HEK293 (cell line): ENCODE measurements around the gene PLCD3.

Source experiments
- ELK4 ChIP-seq: IDR thresholded peaks from 2 replicates; pipeline ENCODE4 v1.6.1; 2011; ENCODE audit warnings: mild to moderate bottlenecking, low read depth, low read length, borderline replicate concordance
- FEZF1 ChIP-seq: fragments of 450-650 bp; formaldehyde crosslinking; IDR thresholded peaks from 2 replicates; pipeline ENCODE4 v1.5.1; 2016; ENCODE audit warnings: missing biosample characterization, missing genetic modification characterization
- HOXA7 ChIP-seq: sonication (generic); formaldehyde crosslinking; IDR thresholded peaks from 2 replicates; pipeline ENCODE4 v1.8.1; 2022; ENCODE audit warnings: missing genetic modification reagents, borderline replicate concordance
- KLF16 ChIP-seq: fragments of 450-650 bp; formaldehyde crosslinking; IDR thresholded peaks from 2 replicates; pipeline ENCODE4 v1.5.1; 2017; ENCODE audit warnings: missing biosample characterization, missing genetic modification characterization
- KLF17 ChIP-seq: fragments of 450-650 bp; formaldehyde crosslinking; IDR thresholded peaks from 2 replicates; pipeline ENCODE4 v1.5.1; 2016; ENCODE audit warnings: missing biosample characterization, missing genetic modification characterization
- PRDM1 ChIP-seq: fragments of 450-650 bp; formaldehyde crosslinking; IDR thresholded peaks from 2 replicates; pipeline ENCODE4; 2016; ENCODE audit warnings: missing biosample characterization, missing genetic modification characterization
- RBAK ChIP-seq: fragments of 450-650 bp; formaldehyde crosslinking; IDR thresholded peaks from 2 replicates; pipeline ENCODE4 v1.5.1; 2016; ENCODE audit warnings: missing biosample characterization, missing genetic modification characterization
- SCRT1 ChIP-seq: fragments of 450-650 bp; formaldehyde crosslinking; IDR thresholded peaks from 2 replicates; pipeline ENCODE4 v1.5.1; 2016; ENCODE audit warnings: missing biosample characterization, missing genetic modification characterization, borderline replicate concordance
- ZEB2 ChIP-seq: fragments of 450-650 bp; formaldehyde crosslinking; IDR thresholded peaks from 2 replicates; pipeline ENCODE4 v1.5.1; 2016; ENCODE audit warnings: missing biosample characterization, missing genetic modification characterization
- ZFP37 ChIP-seq: fragments of 450-650 bp; formaldehyde crosslinking; IDR thresholded peaks from 2 replicates; pipeline ENCODE4 v1.5.1; 2016; ENCODE audit warnings: missing biosample characterization, missing genetic modification characterization
- ZNF133 ChIP-seq: fragments of 450-650 bp; formaldehyde crosslinking; IDR thresholded peaks from 2 replicates; pipeline ENCODE4 v1.5.1; 2016; ENCODE audit warnings: missing biosample characterization, missing genetic modification characterization
- ZNF146 ChIP-seq: fragments of 450-650 bp; formaldehyde crosslinking; IDR thresholded peaks from 2 replicates; pipeline ENCODE4 v1.5.1; 2016; ENCODE audit warnings: missing biosample characterization, missing genetic modification characterization
- ZNF148 ChIP-seq: fragments of 450-650 bp; formaldehyde crosslinking; IDR thresholded peaks from 2 replicates; pipeline ENCODE4 v1.5.0; 2017; ENCODE audit warnings: missing biosample characterization, missing genetic modification characterization, borderline replicate concordance
- ZNF174 ChIP-seq: fragments of 450-650 bp; formaldehyde crosslinking; IDR thresholded peaks from 2 replicates; pipeline ENCODE4 v1.5.0; 2017; ENCODE audit warnings: missing biosample characterization, mild to moderate bottlenecking, missing genetic modification characterization
- ZNF221 ChIP-seq: fragments of 450-650 bp; formaldehyde crosslinking; IDR thresholded peaks from 2 replicates; pipeline ENCODE4 v1.5.1; 2017; ENCODE audit warnings: missing biosample characterization, missing genetic modification characterization, borderline replicate concordance
- ZNF311 ChIP-seq: fragments of 450-650 bp; formaldehyde crosslinking; IDR thresholded peaks from 2 replicates; pipeline ENCODE4 v1.5.1; 2017; ENCODE audit warnings: missing biosample characterization, missing genetic modification characterization, borderline replicate concordance
- ZNF354C ChIP-seq: fragments of 450-650 bp; formaldehyde crosslinking; IDR thresholded peaks from 2 replicates; pipeline ENCODE4 v1.5.1; 2016; ENCODE audit warnings: missing biosample characterization, missing genetic modification characterization, low read depth, borderline replicate concordance
- ZNF404 ChIP-seq: fragments of 450-650 bp; formaldehyde crosslinking; IDR thresholded peaks from 2 replicates; pipeline ENCODE4 v1.5.1; 2017; ENCODE audit warnings: missing biosample characterization, missing genetic modification characterization
- ZNF416 ChIP-seq: fragments of 450-650 bp; formaldehyde crosslinking; IDR thresholded peaks from 2 replicates; pipeline ENCODE4 v1.5.1; 2016; ENCODE audit warnings: missing biosample characterization, missing genetic modification characterization
- ZNF433 ChIP-seq: fragments of 450-650 bp; formaldehyde crosslinking; IDR thresholded peaks from 2 replicates; pipeline ENCODE4 v1.5.1; 2016; ENCODE audit warnings: missing biosample characterization, missing genetic modification characterization, low read depth
- ZNF48 ChIP-seq: fragments of 450-650 bp; formaldehyde crosslinking; IDR thresholded peaks from 2 replicates; pipeline ENCODE4 v1.5.1; 2016; ENCODE audit warnings: missing biosample characterization, missing genetic modification characterization
- ZNF560 ChIP-seq: fragments of 450-650 bp; formaldehyde crosslinking; IDR thresholded peaks from 2 replicates; pipeline ENCODE4 v1.5.1; 2017; ENCODE audit warnings: missing biosample characterization, missing genetic modification characterization, borderline replicate concordance
- ZNF600 ChIP-seq: fragments of 450-650 bp; formaldehyde crosslinking; IDR thresholded peaks from 2 replicates; pipeline ENCODE4 v1.5.1; 2016; ENCODE audit warnings: missing biosample characterization, missing genetic modification characterization
- ZNF626 ChIP-seq: fragments of 450-650 bp; sonication (Bioruptor Pico); formaldehyde crosslinking; IDR thresholded peaks from 2 replicates; pipeline ENCODE4 v1.5.1; 2018; ENCODE audit warnings: missing biosample characterization, missing genetic modification characterization, inconsistent platforms
- ZSCAN16 ChIP-seq: fragments of 450-650 bp; formaldehyde crosslinking; IDR thresholded peaks from 2 replicates; pipeline ENCODE4 v1.5.1; 2016; ENCODE audit warnings: missing biosample characterization, missing genetic modification characterization
- ZSCAN5A ChIP-seq: fragments of 450-650 bp; formaldehyde crosslinking; IDR thresholded peaks from 2 replicates; pipeline ENCODE4 v1.5.1; 2016; ENCODE audit warnings: missing biosample characterization, missing genetic modification characterization
- TF ChIP-seq, protein P1 (sequence below): fragments of 450-650 bp; formaldehyde crosslinking; IDR thresholded peaks from 2 replicates; pipeline ENCODE4 v1.5.1; 2016; ENCODE audit warnings: missing biosample characterization, missing genetic modification characterization
- TF ChIP-seq, protein P2 (sequence below): fragments of 450-650 bp; formaldehyde crosslinking; IDR thresholded peaks from 2 replicates; pipeline ENCODE4 v1.5.1; 2016; ENCODE audit warnings: missing biosample characterization, missing genetic modification characterization, low read depth

The PLCD3 gene

GRCh38 chr17:45131616-45132319 is 547 bp downstream of the PLCD3 start (continued):
- TF ChIP-seq ZNF133 (tag by site-specific recombination): no peak
- peak; percentile 42; the same call in 1 of the 2 replicates for TF ChIP-seq ZNF600
- no peak for TF ChIP-seq ZNF48 (tag by site-specific recombination)
- TF ChIP-seq ZNF221 (tag by site-specific recombination): no peak
- TF ChIP-seq KLF17 (tag by site-specific recombination): no peak
- TF ChIP-seq ZNF433 (tag by site-specific recombination): no peak
- no peak for TF ChIP-seq ELK4
- peak; percentile 67 for TF ChIP-seq KLF16 (tag by site-specific recombination)
- TF ChIP-seq ZNF311 (tag by site-specific recombination): no peak
- no peak for TF ChIP-seq FEZF1 (tag by site-specific recombination)
- TF ChIP-seq SCRT1: no peak
- TF ChIP-seq ZNF354C (tag by site-specific recombination): no peak
- no peak for TF ChIP-seq ZNF416
- peak; percentile 70 for TF ChIP-seq ZEB2
- no peak for TF ChIP-seq ZNF146 (tag by site-specific recombination)
- TF ChIP-seq ZNF174 (tag by site-specific recombination): no peak
- TF ChIP-seq ZNF560: no peak
- TF ChIP-seq ZSCAN16 (tag by site-specific recombination): no peak
- TF ChIP-seq RBAK (tag by site-specific recombination): no peak
- TF ChIP-seq HOXA7 (CRISPR knock-in tag): no peak
- no peak for TF ChIP-seq ZNF148
- TF ChIP-seq ZFP37: peak; percentile 53; the same call in 1 of the 2 replicates
- TF ChIP-seq ZSCAN5A (tag by site-specific recombination): peak; percentile 88
- TF ChIP-seq, protein P1, sequence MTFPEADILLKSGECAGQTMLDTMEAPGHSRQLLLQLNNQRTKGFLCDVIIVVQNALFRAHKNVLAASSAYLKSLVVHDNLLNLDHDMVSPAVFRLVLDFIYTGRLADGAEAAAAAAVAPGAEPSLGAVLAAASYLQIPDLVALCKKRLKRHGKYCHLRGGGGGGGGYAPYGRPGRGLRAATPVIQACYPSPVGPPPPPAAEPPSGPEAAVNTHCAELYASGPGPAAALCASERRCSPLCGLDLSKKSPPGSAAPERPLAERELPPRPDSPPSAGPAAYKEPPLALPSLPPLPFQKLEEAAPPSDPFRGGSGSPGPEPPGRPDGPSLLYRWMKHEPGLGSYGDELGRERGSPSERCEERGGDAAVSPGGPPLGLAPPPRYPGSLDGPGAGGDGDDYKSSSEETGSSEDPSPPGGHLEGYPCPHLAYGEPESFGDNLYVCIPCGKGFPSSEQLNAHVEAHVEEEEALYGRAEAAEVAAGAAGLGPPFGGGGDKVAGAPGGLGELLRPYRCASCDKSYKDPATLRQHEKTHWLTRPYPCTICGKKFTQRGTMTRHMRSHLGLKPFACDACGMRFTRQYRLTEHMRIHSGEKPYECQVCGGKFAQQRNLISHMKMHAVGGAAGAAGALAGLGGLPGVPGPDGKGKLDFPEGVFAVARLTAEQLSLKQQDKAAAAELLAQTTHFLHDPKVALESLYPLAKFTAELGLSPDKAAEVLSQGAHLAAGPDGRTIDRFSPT (tag by site-specific recombination): peak; percentile 65; the same call in 1 of the 2 replicates
- TF ChIP-seq ZNF404 (tag by site-specific recombination): no peak
- TF ChIP-seq PRDM1 (tag by site-specific recombination): no peak
- TF ChIP-seq, protein P2, sequence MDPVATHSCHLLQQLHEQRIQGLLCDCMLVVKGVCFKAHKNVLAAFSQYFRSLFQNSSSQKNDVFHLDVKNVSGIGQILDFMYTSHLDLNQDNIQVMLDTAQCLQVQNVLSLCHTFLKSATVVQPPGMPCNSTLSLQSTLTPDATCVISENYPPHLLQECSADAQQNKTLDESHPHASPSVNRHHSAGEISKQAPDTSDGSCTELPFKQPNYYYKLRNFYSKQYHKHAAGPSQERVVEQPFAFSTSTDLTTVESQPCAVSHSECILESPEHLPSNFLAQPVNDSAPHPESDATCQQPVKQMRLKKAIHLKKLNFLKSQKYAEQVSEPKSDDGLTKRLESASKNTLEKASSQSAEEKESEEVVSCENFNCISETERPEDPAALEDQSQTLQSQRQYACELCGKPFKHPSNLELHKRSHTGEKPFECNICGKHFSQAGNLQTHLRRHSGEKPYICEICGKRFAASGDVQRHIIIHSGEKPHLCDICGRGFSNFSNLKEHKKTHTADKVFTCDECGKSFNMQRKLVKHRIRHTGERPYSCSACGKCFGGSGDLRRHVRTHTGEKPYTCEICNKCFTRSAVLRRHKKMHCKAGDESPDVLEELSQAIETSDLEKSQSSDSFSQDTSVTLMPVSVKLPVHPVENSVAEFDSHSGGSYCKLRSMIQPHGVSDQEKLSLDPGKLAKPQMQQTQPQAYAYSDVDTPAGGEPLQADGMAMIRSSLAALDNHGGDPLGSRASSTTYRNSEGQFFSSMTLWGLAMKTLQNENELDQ: no peak
- no peak for TF ChIP-seq ZNF626 (tag by site-specific recombination)
